BJ (cell line): ENCODE results near the gene UMODL1. TPM values are rescaled to one million over a fixed set of nuclear protein-coding genes. Genes with fewer than 3 reads are reported as not detected.

Experiments used
- CTCF ChIA-PET: fragments of 350-600 bp; formaldehyde crosslinking; extraction: SDS; loops from one replicate; lab custom pipeline; 2021; ENCODE audit warnings: antibody characterized with exemption, inconsistent platforms; lab: Yijun Ruan, JAX
- POLR2A ChIA-PET: fragments of 300-600 bp; sonication (Branson Sonifier 250); formaldehyde crosslinking; extraction: SDS; loops from one replicate; lab custom pipeline; 2021; ENCODE audit warnings: antibody characterized with exemption; lab: Charles Lee
- DNase-seq: peaks from one replicate; pipeline ENCODE4 v3.0.0-alpha.2; 2011; ENCODE audit warnings: low read depth
- H3K27me3 ChIP-seq: 2 replicates; pipeline ENCODE4 v1.6.0; 2011; ENCODE audit warnings: low read length; ENCODE audit not compliant: control insufficient read depth, insufficient read depth
- H3K36me3 ChIP-seq: 2 replicates; pipeline ENCODE4 v1.5.1; 2011; ENCODE audit warnings: low read length; ENCODE audit not compliant: control insufficient read depth, insufficient read depth
- H3K4me3 ChIP-seq: 2 replicates; pipeline ENCODE4 v1.5.1; 2011; ENCODE audit warnings: low read depth, mild to moderate bottlenecking, control low read depth, low read length
- polyA plus RNA-seq: library from polyadenylated mRNA; depleted of rRNA; stranded (reverse); fragments of >200 nt; gene quantifications from 2 replicates; pipeline ENCODE4 v1.2.3, GENCODE V29; 2011
- TF ChIP-seq, protein P1 (sequence below): IDR thresholded peaks from 2 replicates; pipeline ENCODE4 v1.5.1; 2011; ENCODE audit warnings: low read depth, mild to moderate bottlenecking, control low read depth, inconsistent platforms, low read length, moderate library complexity; ENCODE audit not compliant: insufficient read depth

The UMODL1 gene
- polyA plus RNA-seq, 1 experiment: 0.04 TPM

DNA sequence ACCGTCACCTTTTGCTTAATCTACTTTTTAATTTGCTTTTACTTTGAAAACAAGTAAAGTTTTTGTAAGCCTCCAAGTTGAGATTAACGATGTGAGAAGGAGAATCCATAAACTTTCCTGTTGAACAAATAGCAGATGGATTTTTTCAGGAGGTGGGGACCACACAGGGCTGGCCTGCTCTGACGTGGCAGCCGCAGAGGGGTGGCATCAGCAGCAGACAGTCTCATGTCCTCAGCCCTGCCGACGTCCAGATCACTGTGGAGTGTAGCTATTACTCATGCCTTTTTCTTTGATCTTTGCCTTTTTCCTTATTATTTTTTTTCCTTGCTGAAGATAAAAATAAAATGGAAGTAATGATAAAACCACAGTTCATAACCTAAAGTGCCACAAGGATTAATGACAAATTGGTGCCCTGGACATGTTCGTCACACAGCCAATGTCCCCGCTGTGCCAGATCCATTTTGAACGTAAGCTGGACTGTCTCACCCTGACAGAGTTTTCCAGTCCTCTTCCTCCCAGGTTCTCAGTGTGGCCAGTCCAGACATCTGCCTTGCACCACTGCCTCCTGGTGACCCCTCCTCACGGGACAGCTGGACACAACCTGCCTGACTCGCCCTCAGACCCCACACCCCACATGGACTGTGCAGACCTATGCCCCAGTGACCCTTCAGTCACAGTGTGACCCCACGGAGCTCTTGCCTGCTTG is 45.6 kb upstream of the UMODL1 start:
- CTCF ChIA-PET: interaction anchor here (0.8 to 2.5 kb wide), 6 partner anchors 13 to 93 kb away, joined by 3 to 16 read pairs (median 4); no protein-coding TSS in a partner anchor
- POLR2A ChIA-PET: interaction anchor here (0.6 kb wide), 2 partner anchors 16 to 69 kb away, joined by 4 to 5 read pairs; no protein-coding TSS in a partner anchor
- no peaks in the 10 kb centered on the region for H3K27me3 ChIP-seq
- H3K36me3 ChIP-seq: no peaks in the 10 kb centered on the region
- peak; percentile 67 for DNase-seq
- H3K4me3 ChIP-seq: no peak overlapping the region
- TF ChIP-seq, protein P1, sequence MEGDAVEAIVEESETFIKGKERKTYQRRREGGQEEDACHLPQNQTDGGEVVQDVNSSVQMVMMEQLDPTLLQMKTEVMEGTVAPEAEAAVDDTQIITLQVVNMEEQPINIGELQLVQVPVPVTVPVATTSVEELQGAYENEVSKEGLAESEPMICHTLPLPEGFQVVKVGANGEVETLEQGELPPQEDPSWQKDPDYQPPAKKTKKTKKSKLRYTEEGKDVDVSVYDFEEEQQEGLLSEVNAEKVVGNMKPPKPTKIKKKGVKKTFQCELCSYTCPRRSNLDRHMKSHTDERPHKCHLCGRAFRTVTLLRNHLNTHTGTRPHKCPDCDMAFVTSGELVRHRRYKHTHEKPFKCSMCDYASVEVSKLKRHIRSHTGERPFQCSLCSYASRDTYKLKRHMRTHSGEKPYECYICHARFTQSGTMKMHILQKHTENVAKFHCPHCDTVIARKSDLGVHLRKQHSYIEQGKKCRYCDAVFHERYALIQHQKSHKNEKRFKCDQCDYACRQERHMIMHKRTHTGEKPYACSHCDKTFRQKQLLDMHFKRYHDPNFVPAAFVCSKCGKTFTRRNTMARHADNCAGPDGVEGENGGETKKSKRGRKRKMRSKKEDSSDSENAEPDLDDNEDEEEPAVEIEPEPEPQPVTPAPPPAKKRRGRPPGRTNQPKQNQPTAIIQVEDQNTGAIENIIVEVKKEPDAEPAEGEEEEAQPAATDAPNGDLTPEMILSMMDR: no peak

DNA sequence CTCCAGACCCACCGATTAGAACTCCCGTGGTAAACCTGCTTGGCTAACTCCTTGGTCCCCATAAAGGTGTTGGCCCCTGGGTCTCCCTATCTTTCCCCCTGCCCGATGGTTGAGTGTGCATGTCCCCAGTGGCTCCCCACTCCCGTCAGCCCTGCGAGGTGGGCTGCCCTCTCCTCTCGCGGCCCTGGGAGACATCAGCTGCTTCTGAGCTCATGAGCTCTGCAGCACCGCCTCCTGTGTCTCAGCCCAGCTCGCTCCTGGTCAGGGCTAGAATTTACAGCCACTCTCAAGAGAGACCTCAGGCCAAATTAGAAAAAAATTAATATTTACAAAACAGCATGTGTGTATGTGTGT is 45.1 kb upstream of the UMODL1 start:
- Histone ChIP-seq H3K36me3 (no peaks in the 10 kb centered on the region), H3K4me3 (no peak overlapping the region), H3K27me3 (no peaks in the 10 kb centered on the region)
- TF ChIP-seq, protein P1: no peak
- DNase-seq: no peak
- POLR2A ChIA-PET: no interaction called here
- CTCF ChIA-PET: interaction anchor here (0.8 to 2.5 kb wide), 4 partner anchors 13 to 92 kb away, joined by 3 to 16 read pairs (median 6); no protein-coding TSS in a partner anchor

DNA sequence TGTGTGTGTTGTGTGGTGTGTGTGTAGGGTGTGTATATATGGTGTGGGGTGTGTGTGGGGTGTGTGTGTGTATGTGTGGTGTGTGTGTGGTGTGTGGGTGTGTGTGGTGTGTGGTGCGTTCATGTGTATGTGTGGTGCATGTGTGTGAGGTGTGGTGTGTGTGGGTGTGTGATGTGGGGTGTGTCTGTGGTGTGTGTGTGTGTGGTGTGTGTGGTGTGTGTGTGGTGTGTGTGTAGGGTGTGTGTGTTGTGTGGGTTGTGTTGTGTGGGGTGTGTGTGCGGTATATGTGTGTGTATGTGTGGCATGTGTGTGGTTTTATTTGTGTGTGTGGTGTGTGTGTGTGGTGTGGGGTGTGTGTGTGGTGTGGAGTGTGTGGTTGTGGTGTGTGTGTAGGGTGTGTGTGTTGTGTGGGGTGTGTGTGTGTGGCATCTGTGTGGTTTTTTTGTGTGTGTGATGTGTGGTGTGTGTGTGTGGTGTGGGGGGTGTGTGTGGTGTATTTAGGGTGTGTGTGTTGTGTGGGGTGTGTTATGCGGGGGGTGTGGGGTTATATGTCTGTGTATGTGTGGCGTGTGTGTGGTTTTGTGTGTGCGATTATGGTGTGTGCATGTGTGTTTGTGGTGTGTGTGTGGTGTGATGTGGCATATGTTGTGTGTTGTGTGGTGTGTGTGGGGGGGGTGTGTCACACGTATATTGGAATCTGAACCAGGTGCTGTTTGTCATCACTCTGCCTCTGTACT is 43.9 kb upstream of the UMODL1 start:
- TF ChIP-seq, protein P1: no peak
- no peaks in the 10 kb centered on the region for H3K27me3 ChIP-seq
- no peak for DNase-seq
- H3K36me3 ChIP-seq: no peaks in the 10 kb centered on the region
- ChIA-PET POLR2A (no interaction called here), CTCF (no interaction called here)
- no peak overlapping the region for H3K4me3 ChIP-seq

DNA sequence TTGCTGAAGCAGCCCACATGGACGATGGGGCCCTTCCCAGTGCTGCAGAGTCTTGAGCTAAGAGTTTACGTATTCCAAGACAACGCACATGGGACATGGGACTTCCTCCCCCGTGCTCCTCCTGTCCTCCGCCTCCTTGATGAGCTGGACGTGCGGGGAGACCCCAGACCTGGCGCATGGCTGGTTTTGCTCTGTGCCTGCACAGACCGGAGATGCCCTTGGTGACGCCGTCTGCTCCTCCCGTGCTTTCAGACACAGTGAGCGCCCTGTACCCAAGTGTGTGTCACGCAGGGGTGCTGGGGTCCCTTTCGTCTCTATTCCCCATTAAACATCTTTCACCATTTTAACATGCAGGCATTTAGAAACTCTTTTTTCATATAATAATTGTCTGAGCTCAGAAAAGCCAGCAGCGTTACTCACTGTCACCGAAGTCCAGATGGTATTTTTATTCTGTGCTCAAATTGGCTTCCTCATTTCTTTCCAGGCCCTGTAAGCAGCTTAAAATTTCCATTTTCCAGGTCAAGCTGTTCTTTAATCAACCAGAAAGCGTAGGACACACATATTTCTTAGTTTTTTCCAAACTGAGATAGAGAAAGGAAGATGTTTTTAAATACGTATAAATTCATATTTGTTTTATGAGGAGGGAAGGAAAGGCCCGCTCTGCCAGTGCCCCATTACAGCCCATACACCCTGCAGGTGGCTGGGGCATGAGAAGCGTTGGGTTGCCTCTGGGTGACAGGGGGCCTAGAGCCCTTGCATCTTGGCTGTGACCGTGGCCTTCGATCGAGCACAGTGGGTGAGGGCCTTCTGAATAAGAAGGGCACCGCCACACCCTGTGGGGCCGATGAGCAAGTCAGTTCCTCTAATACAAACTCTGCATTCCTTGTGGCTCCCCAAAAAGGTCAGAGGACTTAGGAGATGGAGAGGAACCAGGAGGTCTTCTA is 43.0 kb upstream of the UMODL1 start:
- Histone ChIP-seq H3K27me3 (no peaks in the 10 kb centered on the region), H3K36me3 (no peaks in the 10 kb centered on the region), H3K4me3 (no peak overlapping the region)
- TF ChIP-seq, protein P1: no peak
- ChIA-PET POLR2A (no interaction called here), CTCF (interaction anchor here (0.9 kb wide), 1 partner anchor 12 kb away, joined by 3 read pairs; no protein-coding TSS in a partner anchor)
- DNase-seq: no peak
